ENCODE data around the gene NFIA. TPM values are rescaled to one million over a fixed set of nuclear protein-coding genes. Genes with fewer than 3 reads are reported as not detected.

Gene NFIA
- total and polyA plus RNA-seq, 12 donors, result 11.2 to 117 (median 92.5) TPM

GRCh38 chr1:61210435-61211154, 128.2 kb downstream of the NFIA start:
- DNase-seq (no peak), ATAC-seq (no peak)
- H3K9me3 ChIP-seq, result peaks cover 0 to 4% (median 0%) of the 10 kb centered on the region in 11 donors
- no peaks in the 10 kb centered on the region for H3K27me3 ChIP-seq
- peak in 2 of 9 donors; percentile 23 to 36 for TF ChIP-seq CTCF (IDR thresholded peaks at IDR 0.05)
- no peak overlapping the region for H3K4me3 ChIP-seq
- H3K4me1 ChIP-seq, result peaks cover 0 to 68% (median 32%) of the 10 kb centered on the region in 9 donors
- 80 to 86% methylated on average over 3 of the region's 3 CpGs for whole genome bisulfite sequencing, 2 donors
- intact Hi-C loops (cut with DNase I), result no loop called here
- no peaks in the 10 kb centered on the region for H3K36me3 ChIP-seq
- peak overlapping the region in 1 of 10 donors; percentile 2 for H3K27ac ChIP-seq

- no peak for DNase-seq
- peaks cover 0 to 78% (median 41%) of the 10 kb centered on the region in 9 donors for H3K4me1 ChIP-seq
- H3K36me3 ChIP-seq, result no peaks in the 10 kb centered on the region
- 91 to 93% methylated on average over 12 of the region's 12 CpGs for WGBS, 2 donors
- TF ChIP-seq CTCF (IDR thresholded peaks at IDR 0.05), result no peak
- no peaks in the 10 kb centered on the region for H3K27me3 ChIP-seq
- intact Hi-C loops (cut with DNase I), result no loop called here
- peaks cover 0 to 4% (median 0%) of the 10 kb centered on the region in 11 donors for H3K9me3 ChIP-seq
- no peak overlapping the region for H3K27ac ChIP-seq
- peak in 2 of 8 donors; percentile 18 to 69 for ATAC-seq
- no peak overlapping the region for H3K4me3 ChIP-seq
Measured at GRCh38 chr1:61213245-61214011, 131.1 kb downstream of the NFIA start.

- H3K27ac ChIP-seq, result peak overlapping the region in 1 of 10 donors; percentile 32
- no peak for TF ChIP-seq CTCF (IDR thresholded peaks at IDR 0.05)
- H3K27me3 ChIP-seq, result no peaks in the 10 kb centered on the region
- WGBS, 2 donors, result 78 to 80% methylated on average over 2 of the region's 2 CpGs
- no peaks in the 10 kb centered on the region for H3K36me3 ChIP-seq
- H3K4me3 ChIP-seq, result no peak overlapping the region
- H3K9me3 ChIP-seq, result peaks cover 0 to 4% (median 0%) of the 10 kb centered on the region in 11 donors
- peaks cover 0 to 62% (median 32%) of the 10 kb centered on the region in 9 donors for H3K4me1 ChIP-seq
- no peak for DNase-seq
- ATAC-seq, result peak in 2 of 8 donors; percentile 26 to 30
- intact Hi-C loops (cut with DNase I), result no loop called here
Measured at GRCh38 chr1:61215119-61215518, 132.8 kb downstream of the NFIA start.

- WGBS, 2 donors, result 79 to 81% methylated on average over 6 of the region's 6 CpGs
- ATAC-seq (no peak), DNase-seq (no peak)
- H3K27ac ChIP-seq, result peak overlapping the region in 1 of 10 donors; percentile 32
- peaks cover 0 to 59% (median 31%) of the 10 kb centered on the region in 9 donors for H3K4me1 ChIP-seq
- no peak overlapping the region for H3K4me3 ChIP-seq
- intact Hi-C loops (cut with DNase I), result no loop called here
- no peaks in the 10 kb centered on the region for H3K27me3 ChIP-seq
- TF ChIP-seq CTCF (IDR thresholded peaks at IDR 0.05), result no peak
- H3K36me3 ChIP-seq, result no peaks in the 10 kb centered on the region
- H3K9me3 ChIP-seq, result peaks cover 0 to 4% (median 0%) of the 10 kb centered on the region in 11 donors
Measured at GRCh38 chr1:61215676-61216289, 133.4 kb downstream of the NFIA start.
